ENCODE measurements around the gene SCFD2. TPM values are rescaled to one million over a fixed set of nuclear protein-coding genes. Genes with fewer than 3 reads are reported as not detected.

SCFD2 gene
- total RNA-seq, 1 donor from 2014 or later = 22.8 TPM

- Histone ChIP-seq H3K27ac (no peak overlapping the region), H3K9me3 (no peaks in the 10 kb centered on the region), H3K4me3 (peak overlapping the region in 1 of 2 donors; percentile 13), H3K27me3 (no peaks in the 10 kb centered on the region), H3K36me3 (no peaks in the 10 kb centered on the region), H3K4me1 (no peaks in the 10 kb centered on the region)
- peak; percentile 66 to 77 (median 72) for TF ChIP-seq CTCF (IDR thresholded peaks at IDR 0.05)
- DNase-seq (ENCODE audit: low spot score in 2 of 2) = no peak
- intact Hi-C loops (cut with DNase I) = loop anchor here (2.0 to 10.0 kb wide), 4 partner anchors 180 to 1036 kb away; partner anchors contain the start of gene FIP1L1
Observed at GRCh38 chr4:53196882-53197771, 168.7 kb downstream of the SCFD2 start.

- Histone ChIP-seq H3K4me3 (no peak overlapping the region), H3K27me3 (no peaks in the 10 kb centered on the region), H3K9me3 (no peaks in the 10 kb centered on the region), H3K4me1 (no peaks in the 10 kb centered on the region), H3K36me3 (no peaks in the 10 kb centered on the region), H3K27ac (no peak overlapping the region)
- DNase-seq (ENCODE audit: low spot score in 2 of 2) = no peak
- intact Hi-C loops (cut with DNase I) = loop anchor here (2.0 to 10.0 kb wide), 4 partner anchors 181 to 1037 kb away; partner anchors contain the start of gene FIP1L1
- TF ChIP-seq CTCF (IDR thresholded peaks at IDR 0.05) = no peak
Observed at GRCh38 chr4:53195815-53196661, 169.8 kb downstream of the SCFD2 start.

GRCh38 chr4:53194727-53195126 lies 171.1 kb downstream of the SCFD2 start:
- intact Hi-C loops (cut with DNase I) = loop anchor here (5.0 to 10.0 kb wide), 3 partner anchors 183 to 713 kb away; partner anchors contain the start of gene FIP1L1
- no peak for TF ChIP-seq CTCF (IDR thresholded peaks at IDR 0.05)
- H3K27me3 ChIP-seq = no peaks in the 10 kb centered on the region

GRCh38 chr4:53193111-53193510 lies 172.8 kb downstream of the SCFD2 start:
- Histone ChIP-seq H3K4me3 (no peak overlapping the region), H3K27me3 (no peaks in the 10 kb centered on the region), H3K4me1 (peaks cover 0 to 5% of the 10 kb centered on the region in 2 donors), H3K27ac (no peak overlapping the region), H3K36me3 (no peaks in the 10 kb centered on the region), H3K9me3 (no peaks in the 10 kb centered on the region)
- no peak for DNase-seq (ENCODE audit: low spot score in 2 of 2)
- no peak for TF ChIP-seq CTCF (IDR thresholded peaks at IDR 0.05)
- intact Hi-C loops (cut with DNase I) = loop anchor here (10.0 kb wide), 1 partner anchor 512 kb away; no protein-coding TSS in a partner anchor

More at GRCh38 chr4:53194727-53195126, 171.1 kb downstream of the SCFD2 start:
- Histone ChIP-seq H3K9me3 (no peaks in the 10 kb centered on the region), H3K27ac (no peak overlapping the region), H3K36me3 (no peaks in the 10 kb centered on the region), H3K4me3 (no peak overlapping the region), H3K4me1 (no peaks in the 10 kb centered on the region)
- no peak for DNase-seq (ENCODE audit: low spot score in 2 of 2)

GRCh38 chr4:53192496-53192895 lies 173.4 kb downstream of the SCFD2 start:
- DNase-seq (ENCODE audit: low spot score in 2 of 2) = no peak
- H3K27me3 ChIP-seq = no peaks in the 10 kb centered on the region
- intact Hi-C loops (cut with DNase I) = loop anchor here (10.0 kb wide), 1 partner anchor 512 kb away; no protein-coding TSS in a partner anchor
- H3K4me1 ChIP-seq = peaks cover 4 to 8% of the 10 kb centered on the region in 2 donors
- H3K27ac ChIP-seq = no peak overlapping the region
- no peaks in the 10 kb centered on the region for H3K9me3 ChIP-seq
- H3K36me3 ChIP-seq = no peaks in the 10 kb centered on the region
- TF ChIP-seq CTCF (IDR thresholded peaks at IDR 0.05) = no peak
- H3K4me3 ChIP-seq = no peak overlapping the region
